HG02973 (cell line): ENCODE data around the gene PLA2G2F.

Experiments used
- ATAC-seq: cut with Tn5 transposase; IDR thresholded peaks from one replicate; pipeline ENCODE4 v1.9.1; 2021; ENCODE audit warnings: moderate library complexity; ENCODE audit not compliant: unreplicated experiment

The PLA2G2F gene

GRCh38 chr1:20138961-20139550 is at the start of gene PLA2G2F:
TSS of gene PLA2G2F (plus strand) at chr1:20139323. CDS start at chr1:20139428, 105 bp downstream.
- no peak for ATAC-seq

- no peak for ATAC-seq
These were observed 49.6 kb upstream of the PLA2G2F start for GRCh38 chr1:20089328-20090077.

GRCh38 chr1:20090119-20090518 is 49.0 kb upstream of the PLA2G2F start:
- ATAC-seq = no peak

GRCh38 chr1:20090641-20091040 is 48.5 kb upstream of the PLA2G2F start:
- no peak for ATAC-seq

GRCh38 chr1:20093303-20093702 is 45.8 kb upstream of the PLA2G2F start:
- ATAC-seq = no peak

GRCh38 chr1:20093940-20094391 is 45.2 kb upstream of the PLA2G2F start:
- no peak for ATAC-seq

GRCh38 chr1:20095564-20096434 is 43.3 kb upstream of the PLA2G2F start:
- no peak for ATAC-seq

GRCh38 chr1:20096840-20097447 is 42.2 kb upstream of the PLA2G2F start:
- ATAC-seq = no peak

GRCh38 chr1:20099533-20099932 is 39.6 kb upstream of the PLA2G2F start:
- ATAC-seq = no peak

GRCh38 chr1:20100632-20101355 is 38.3 kb upstream of the PLA2G2F start:
- ATAC-seq = no peak

- no peak for ATAC-seq
These were observed 36.2 kb upstream of the PLA2G2F start for GRCh38 chr1:20102875-20103274.

GRCh38 chr1:20105856-20106255 is 33.3 kb upstream of the PLA2G2F start:
- ATAC-seq = no peak

GRCh38 chr1:20107351-20107750 is 31.8 kb upstream of the PLA2G2F start:
- ATAC-seq = no peak

- no peak for ATAC-seq
These were observed 31.3 kb upstream of the PLA2G2F start for GRCh38 chr1:20107796-20108195.

GRCh38 chr1:20108366-20109123 is 30.6 kb upstream of the PLA2G2F start:
- ATAC-seq = no peak

GRCh38 chr1:20109223-20109856 is 29.8 kb upstream of the PLA2G2F start:
- no peak for ATAC-seq

GRCh38 chr1:20110679-20111078 is 28.4 kb upstream of the PLA2G2F start:
- ATAC-seq = no peak

- ATAC-seq = no peak
These were observed 27.7 kb upstream of the PLA2G2F start for GRCh38 chr1:20111452-20111851.

- no peak for ATAC-seq
These were observed 26.7 kb upstream of the PLA2G2F start for GRCh38 chr1:20112279-20113000.
